ENCODE data around the gene RAB1B. TPM values are rescaled to one million over a fixed set of nuclear protein-coding genes. Genes with fewer than 3 reads are reported as not detected.
"Not testable (repeated sequence)": the region's sequence is repeated elsewhere in the genome, so short reads cannot be mapped to it uniquely, and the experiment has no call there.

RAB1B gene
- total RNA-seq, 1 donor from 2014 or later: 138 TPM

DNA sequence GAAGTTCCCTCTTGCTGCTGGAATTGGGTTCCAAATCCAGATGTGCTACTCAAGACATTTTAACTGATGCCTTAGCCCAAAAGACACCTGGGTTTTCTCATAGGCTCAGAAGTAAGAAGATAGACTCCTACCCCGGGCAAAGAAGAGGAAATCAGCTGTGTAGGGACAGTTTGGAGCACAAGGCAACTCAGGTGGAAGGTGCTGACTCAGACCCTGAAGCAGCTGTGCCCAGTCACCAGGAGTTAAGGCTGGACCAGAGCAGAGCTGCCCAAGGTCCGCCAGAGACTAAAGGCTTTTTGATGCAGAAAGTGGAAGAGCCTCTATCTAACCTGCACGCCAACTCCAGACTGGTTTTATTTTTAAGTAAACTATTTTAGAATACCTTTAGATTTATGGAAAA lies 20.6 kb upstream of the RAB1B start:
- Histone ChIP-seq H3K9me3 (no peaks in the 10 kb centered on the region), H3K36me3 (peaks cover 5% of the 10 kb centered on the region)
- ATAC-seq: no peak

DNA sequence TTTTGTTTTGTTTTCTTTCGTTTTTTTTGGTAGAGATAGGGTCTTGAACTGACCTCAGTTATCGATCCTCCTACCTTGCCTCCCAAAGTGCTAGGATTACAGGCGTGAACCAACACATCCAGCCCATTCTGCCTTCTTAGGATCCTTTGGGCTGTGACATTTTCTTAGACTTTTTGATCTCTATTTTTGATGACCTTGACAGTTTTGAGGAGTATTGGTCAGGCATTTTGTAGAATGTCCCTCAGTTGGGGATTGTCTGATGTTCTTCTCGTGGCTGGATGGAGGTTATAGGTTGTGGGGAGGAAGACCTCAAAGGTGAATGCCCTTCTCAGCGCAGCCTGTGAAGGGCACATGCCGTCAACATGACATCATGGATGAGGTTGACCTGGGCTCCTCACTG lies 19.5 kb upstream of the RAB1B start:
- ATAC-seq (no peak), DNase-seq (no peak)
- H3K9me3 ChIP-seq: no peaks in the 10 kb centered on the region
- H3K27ac ChIP-seq: no peak overlapping the region
- TF ChIP-seq, protein P1, sequence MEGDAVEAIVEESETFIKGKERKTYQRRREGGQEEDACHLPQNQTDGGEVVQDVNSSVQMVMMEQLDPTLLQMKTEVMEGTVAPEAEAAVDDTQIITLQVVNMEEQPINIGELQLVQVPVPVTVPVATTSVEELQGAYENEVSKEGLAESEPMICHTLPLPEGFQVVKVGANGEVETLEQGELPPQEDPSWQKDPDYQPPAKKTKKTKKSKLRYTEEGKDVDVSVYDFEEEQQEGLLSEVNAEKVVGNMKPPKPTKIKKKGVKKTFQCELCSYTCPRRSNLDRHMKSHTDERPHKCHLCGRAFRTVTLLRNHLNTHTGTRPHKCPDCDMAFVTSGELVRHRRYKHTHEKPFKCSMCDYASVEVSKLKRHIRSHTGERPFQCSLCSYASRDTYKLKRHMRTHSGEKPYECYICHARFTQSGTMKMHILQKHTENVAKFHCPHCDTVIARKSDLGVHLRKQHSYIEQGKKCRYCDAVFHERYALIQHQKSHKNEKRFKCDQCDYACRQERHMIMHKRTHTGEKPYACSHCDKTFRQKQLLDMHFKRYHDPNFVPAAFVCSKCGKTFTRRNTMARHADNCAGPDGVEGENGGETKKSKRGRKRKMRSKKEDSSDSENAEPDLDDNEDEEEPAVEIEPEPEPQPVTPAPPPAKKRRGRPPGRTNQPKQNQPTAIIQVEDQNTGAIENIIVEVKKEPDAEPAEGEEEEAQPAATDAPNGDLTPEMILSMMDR (IDR thresholded peaks at IDR 0.05): no peak
- H3K4me3 ChIP-seq: no peak overlapping the region
- H3K4me1 ChIP-seq: no peaks in the 10 kb centered on the region
- no peaks in the 10 kb centered on the region for H3K27me3 ChIP-seq
- H3K36me3 ChIP-seq: peaks cover 5% of the 10 kb centered on the region
- intact Hi-C loops (cut with DNase I): no loop called here

More for the DNA sequence above, 20.6 kb upstream of the RAB1B start:
- TF ChIP-seq, protein P1 (IDR thresholded peaks at IDR 0.05): no peak
- no peak for DNase-seq
- Histone ChIP-seq H3K4me3 (no peak overlapping the region), H3K27me3 (no peaks in the 10 kb centered on the region), H3K27ac (no peak overlapping the region), H3K4me1 (no peaks in the 10 kb centered on the region)
- intact Hi-C loops (cut with DNase I): no loop called here

DNA sequence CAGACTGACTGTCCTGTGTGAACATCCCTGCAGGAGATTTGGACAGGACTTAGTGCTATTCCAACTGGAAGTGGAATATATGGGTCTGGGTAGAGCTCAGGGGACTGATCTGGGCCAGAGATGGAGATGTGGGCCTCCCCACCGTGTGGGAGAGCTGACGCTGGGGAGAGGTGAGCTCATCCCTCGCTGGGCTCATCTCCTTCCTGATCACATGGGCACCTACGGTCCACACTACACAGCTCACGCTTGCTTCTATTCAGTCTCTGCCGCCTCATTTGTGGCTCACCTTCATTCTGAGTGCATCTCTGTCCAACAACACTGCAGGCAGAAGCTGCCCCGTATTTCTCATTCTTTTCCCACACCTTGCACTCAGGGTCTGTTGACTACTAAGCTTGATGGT lies 16.6 kb upstream of the RAB1B start:
- intact Hi-C loops (cut with DNase I): no loop called here
- H3K4me3 ChIP-seq: no peak overlapping the region
- TF ChIP-seq, protein P1 (IDR thresholded peaks at IDR 0.05): no peak
- no peaks in the 10 kb centered on the region for H3K9me3 ChIP-seq
- H3K4me1 ChIP-seq: peaks cover 1% of the 10 kb centered on the region
- H3K27ac ChIP-seq: no peak overlapping the region
- no peaks in the 10 kb centered on the region for H3K27me3 ChIP-seq
- H3K36me3 ChIP-seq: no peaks in the 10 kb centered on the region
- DNase-seq: no peak
- ATAC-seq: no peak

DNA sequence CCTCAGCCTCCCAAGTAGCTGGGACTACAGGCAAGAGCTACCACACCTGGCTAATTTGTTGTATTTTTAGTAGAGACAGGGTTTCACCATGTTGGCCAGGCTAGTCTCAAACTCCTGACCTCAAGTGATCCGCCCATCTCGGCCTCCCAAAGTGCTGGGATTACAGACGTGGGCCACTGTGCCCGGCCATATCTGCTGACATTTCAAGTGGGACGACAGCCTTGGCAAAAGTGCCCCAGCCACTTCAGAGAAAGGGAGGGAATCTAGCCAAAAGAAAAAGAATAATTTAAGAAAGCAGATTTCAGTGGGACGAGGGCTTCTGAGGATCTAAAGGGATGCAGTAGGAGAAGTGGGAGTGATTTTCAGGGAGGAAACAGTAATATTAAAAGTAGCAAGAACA lies 15.4 kb upstream of the RAB1B start:
- H3K9me3 ChIP-seq; H3K4me3 ChIP-seq; H3K27ac ChIP-seq; H3K4me1 ChIP-seq; H3K27me3 ChIP-seq; ATAC-seq; DNase-seq; intact Hi-C loops (cut with DNase I); H3K36me3 ChIP-seq: not testable (repeated sequence)

DNA sequence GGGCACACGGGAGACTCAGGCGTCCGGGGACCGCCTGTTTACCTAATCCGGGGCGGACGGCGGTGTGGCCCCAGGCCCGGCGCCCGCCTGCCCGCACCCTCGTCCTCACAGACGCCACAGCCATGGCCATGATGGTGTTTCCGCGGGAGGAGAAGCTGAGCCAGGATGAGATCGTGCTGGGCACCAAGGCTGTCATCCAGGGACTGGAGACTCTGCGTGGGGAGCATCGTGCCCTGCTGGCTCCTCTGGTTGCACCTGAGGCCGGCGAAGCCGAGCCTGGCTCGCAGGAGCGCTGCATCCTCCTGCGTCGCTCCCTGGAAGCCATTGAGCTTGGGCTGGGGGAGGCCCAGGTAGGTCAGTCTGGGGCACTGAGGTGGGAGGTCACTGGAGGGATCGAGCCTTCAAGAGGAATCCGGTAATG lies 10.0 kb upstream of the RAB1B start:
- H3K4me1 ChIP-seq: peaks cover 12% of the 10 kb centered on the region
- ATAC-seq (no peak), DNase-seq (no peak)
- no peaks in the 10 kb centered on the region for H3K36me3 ChIP-seq
- intact Hi-C loops (cut with DNase I): no loop called here
- peak overlapping the region; percentile 97 for H3K4me3 ChIP-seq
- TF ChIP-seq, protein P1 (IDR thresholded peaks at IDR 0.05): no peak
- H3K27me3 ChIP-seq: no peaks in the 10 kb centered on the region
- H3K27ac ChIP-seq: peak overlapping the region; percentile 32
- H3K9me3 ChIP-seq: no peaks in the 10 kb centered on the region

DNA sequence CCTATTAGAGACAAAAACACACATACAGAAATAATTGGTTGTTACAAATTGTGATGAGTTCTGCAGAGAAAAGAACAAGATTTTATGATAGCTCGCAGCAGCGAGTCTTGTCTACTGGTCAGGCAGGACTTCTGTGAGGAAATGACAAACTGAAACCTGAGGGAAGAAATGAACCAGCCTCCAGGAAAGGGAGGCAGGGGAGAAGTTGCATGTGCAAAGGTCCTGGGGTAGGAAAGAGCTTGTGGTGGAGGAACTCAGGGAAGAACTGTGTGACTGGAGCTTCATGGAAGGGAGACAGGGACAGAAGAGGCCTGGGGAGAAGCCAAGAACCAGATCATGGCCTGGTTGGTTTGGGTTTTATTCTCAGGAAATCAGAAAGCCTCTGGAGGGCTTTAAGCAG lies 9.2 kb upstream of the RAB1B start:
- DNase-seq (no peak), ATAC-seq (no peak)
- no peaks in the 10 kb centered on the region for H3K27me3 ChIP-seq
- H3K9me3 ChIP-seq: no peaks in the 10 kb centered on the region
- no peak overlapping the region for H3K4me3 ChIP-seq
- intact Hi-C loops (cut with DNase I): no loop called here
- H3K4me1 ChIP-seq: peaks cover 12% of the 10 kb centered on the region
- no peaks in the 10 kb centered on the region for H3K36me3 ChIP-seq
- TF ChIP-seq, protein P1 (IDR thresholded peaks at IDR 0.05): no peak
- no peak overlapping the region for H3K27ac ChIP-seq

Measured in upper lobe of right lung (tissue), 1 donor.